GM06990 (cell line): ENCODE data around the gene SIM2.

Experiments
- DNase-seq: peaks from one replicate; pipeline ENCODE4 v3.0.0-alpha.2; 2011; ENCODE audit not compliant: insufficient read length; ENCODE audit errors: extremely low read depth
- H3K27me3 ChIP-seq: replicated peaks from 2 replicates; pipeline ENCODE4 v1.6.0; 2011; ENCODE audit warnings: low read length; ENCODE audit not compliant: control insufficient read depth, insufficient read depth
- H3K36me3 ChIP-seq: 2 replicates; pipeline ENCODE4 v1.5.1; 2011; ENCODE audit warnings: low read length; ENCODE audit not compliant: control insufficient read depth, insufficient read depth
- H3K4me3 ChIP-seq: replicated peaks from 2 replicates; pipeline ENCODE4 v1.5.1; 2011; ENCODE audit warnings: low read depth, mild to moderate bottlenecking, control low read depth, low read length
- TF ChIP-seq, protein P1 (sequence below): IDR thresholded peaks from 2 replicates; pipeline ENCODE4 v1.5.1; 2011; ENCODE audit warnings: low read length, control low read depth, mild to moderate bottlenecking, inconsistent platforms; ENCODE audit not compliant: insufficient read depth, poor library complexity, severe bottlenecking

Gene SIM2

DNA sequence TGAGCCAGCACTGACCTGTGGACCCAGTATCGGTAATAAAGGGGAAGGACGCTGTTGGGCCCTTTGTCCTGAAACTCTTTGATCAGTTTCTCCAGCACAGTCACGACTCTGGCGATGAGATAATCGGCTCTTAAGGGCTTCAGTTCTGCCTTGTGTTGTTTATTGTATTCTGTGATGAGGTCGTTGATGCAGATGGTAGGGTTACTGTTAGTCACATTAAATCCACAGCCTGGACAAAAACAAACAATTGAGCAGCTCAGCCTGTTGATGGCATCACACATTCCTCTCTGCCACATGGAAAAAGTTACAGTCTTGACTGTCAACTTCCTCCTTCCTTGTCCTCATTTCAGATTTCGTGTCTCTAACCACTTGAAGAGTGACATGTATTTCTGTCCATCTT lies 57.6 kb downstream of the SIM2 start:
- Histone ChIP-seq H3K27me3 (no peaks in the 10 kb centered on the region), H3K4me3 (no peak overlapping the region), H3K36me3 (no peaks in the 10 kb centered on the region)
- DNase-seq: no peak
- TF ChIP-seq, protein P1, sequence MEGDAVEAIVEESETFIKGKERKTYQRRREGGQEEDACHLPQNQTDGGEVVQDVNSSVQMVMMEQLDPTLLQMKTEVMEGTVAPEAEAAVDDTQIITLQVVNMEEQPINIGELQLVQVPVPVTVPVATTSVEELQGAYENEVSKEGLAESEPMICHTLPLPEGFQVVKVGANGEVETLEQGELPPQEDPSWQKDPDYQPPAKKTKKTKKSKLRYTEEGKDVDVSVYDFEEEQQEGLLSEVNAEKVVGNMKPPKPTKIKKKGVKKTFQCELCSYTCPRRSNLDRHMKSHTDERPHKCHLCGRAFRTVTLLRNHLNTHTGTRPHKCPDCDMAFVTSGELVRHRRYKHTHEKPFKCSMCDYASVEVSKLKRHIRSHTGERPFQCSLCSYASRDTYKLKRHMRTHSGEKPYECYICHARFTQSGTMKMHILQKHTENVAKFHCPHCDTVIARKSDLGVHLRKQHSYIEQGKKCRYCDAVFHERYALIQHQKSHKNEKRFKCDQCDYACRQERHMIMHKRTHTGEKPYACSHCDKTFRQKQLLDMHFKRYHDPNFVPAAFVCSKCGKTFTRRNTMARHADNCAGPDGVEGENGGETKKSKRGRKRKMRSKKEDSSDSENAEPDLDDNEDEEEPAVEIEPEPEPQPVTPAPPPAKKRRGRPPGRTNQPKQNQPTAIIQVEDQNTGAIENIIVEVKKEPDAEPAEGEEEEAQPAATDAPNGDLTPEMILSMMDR: no peak

- no peaks in the 10 kb centered on the region for H3K27me3 ChIP-seq
- TF ChIP-seq, protein P1: no peak
- no peak for DNase-seq
- H3K4me3 ChIP-seq: no peak overlapping the region
- no peaks in the 10 kb centered on the region for H3K36me3 ChIP-seq
Observed at GRCh38 chr21:36757196-36757595, 58.3 kb downstream of the SIM2 start.

DNA sequence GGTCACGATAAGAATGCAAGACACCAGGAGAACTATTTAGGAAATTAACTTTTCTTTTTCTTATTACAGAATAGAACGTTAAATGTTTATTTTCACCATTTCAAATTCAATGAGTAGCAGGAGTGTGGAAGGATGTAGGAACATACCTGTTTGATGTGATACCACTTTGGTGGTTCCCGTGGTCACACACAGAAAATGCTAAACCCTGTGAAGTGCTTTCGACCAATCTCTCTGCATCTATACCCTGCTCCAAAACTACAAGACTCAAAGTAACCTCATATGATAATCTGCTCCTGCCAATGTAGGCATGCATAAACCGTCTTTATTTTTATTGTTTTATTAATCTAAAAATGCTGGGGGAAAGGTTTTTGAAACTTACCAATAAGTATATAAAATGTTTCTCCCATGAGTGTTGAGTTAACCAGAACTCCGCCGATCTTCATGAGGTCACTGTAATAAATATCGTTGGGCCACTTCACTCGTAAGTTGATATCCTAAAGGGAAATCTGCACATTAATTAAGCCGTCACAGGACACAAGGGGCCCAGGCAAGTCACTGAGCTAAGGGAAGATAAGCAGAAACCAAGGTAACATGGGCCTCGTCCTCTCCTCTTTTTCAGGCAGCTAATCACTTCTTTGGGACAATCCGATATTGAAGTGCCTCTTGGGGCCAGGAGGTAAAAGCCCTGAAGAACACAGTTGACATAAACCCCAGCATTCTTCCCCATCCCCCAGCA lies 60.6 kb downstream of the SIM2 start:
- Histone ChIP-seq H3K36me3 (no peaks in the 10 kb centered on the region), H3K27me3 (no peaks in the 10 kb centered on the region), H3K4me3 (no peak overlapping the region)
- TF ChIP-seq, protein P1: no peak
- DNase-seq: no peak

DNA sequence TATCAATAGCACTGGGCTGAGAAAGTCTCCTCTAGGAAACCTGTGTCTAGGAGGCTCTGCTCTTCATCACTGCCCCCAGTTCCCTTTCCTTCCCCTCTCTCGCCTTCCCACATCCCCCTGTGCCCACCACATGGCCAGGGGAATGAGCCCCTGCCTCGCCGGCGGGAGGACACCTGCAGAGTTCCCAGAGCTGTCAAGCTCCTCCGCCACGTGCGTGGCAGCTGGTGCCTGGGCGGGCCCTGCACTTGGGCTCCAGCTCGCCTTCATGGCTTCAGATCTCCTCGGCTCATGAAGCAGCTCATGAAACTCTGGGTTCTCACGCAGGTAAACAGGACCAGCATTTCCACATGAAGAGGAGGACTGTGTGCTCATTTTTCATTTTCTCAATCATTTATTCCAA lies 62.8 kb downstream of the SIM2 start:
- H3K27me3 ChIP-seq: no peaks in the 10 kb centered on the region
- TF ChIP-seq, protein P1: no peak
- no peak overlapping the region for H3K4me3 ChIP-seq
- no peaks in the 10 kb centered on the region for H3K36me3 ChIP-seq
- DNase-seq: no peak

DNA sequence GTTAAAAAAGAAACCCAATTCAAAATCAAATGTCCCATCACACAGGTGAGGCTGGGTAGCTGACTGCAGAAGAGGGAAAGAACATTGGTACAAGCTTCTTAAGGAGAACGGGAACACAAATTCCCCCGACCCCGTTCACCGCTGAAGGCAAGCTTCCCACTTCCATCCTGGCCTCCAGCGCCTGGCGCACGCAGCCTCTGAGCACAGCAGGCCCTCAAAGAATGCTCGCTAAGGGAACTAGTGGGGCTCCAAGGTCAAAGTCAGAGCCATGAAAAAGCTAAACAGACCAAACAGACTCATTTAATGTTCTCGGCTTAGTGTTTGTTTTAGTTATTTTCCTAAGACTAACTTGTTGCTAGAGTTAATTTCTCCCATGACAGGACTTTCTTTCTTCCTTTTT lies 63.7 kb downstream of the SIM2 start:
- no peaks in the 10 kb centered on the region for H3K36me3 ChIP-seq
- DNase-seq: no peak
- H3K4me3 ChIP-seq: no peak overlapping the region
- H3K27me3 ChIP-seq: no peaks in the 10 kb centered on the region
- TF ChIP-seq, protein P1: no peak

GRCh38 chr21:36763305-36763704 lies 64.4 kb downstream of the SIM2 start:
- H3K36me3 ChIP-seq: no peaks in the 10 kb centered on the region
- no peaks in the 10 kb centered on the region for H3K27me3 ChIP-seq
- no peak overlapping the region for H3K4me3 ChIP-seq
- TF ChIP-seq, protein P1: no peak
- DNase-seq: no peak
